GM12891 (cell line): ENCODE results near the gene DBR1.
A peak's percentile ranks its signal among the peaks of the same experiment; 100 is the strongest.

Experiments
- DNase-seq: peaks from one replicate; pipeline ENCODE4 v3.0.0; 2011; ENCODE audit warnings: low spot score; ENCODE audit not compliant: insufficient read length
- FAIRE-seq: peaks from 2 replicates; lab custom pipeline; 2011; peaks lifted over from hg19 to GRCh38; lab: Jason Lieb, UNC
- PAX5 ChIP-seq: IDR thresholded peaks from 2 replicates; pipeline ENCODE4 v1.6.1; 2011; ENCODE audit warnings: low read length, moderate library complexity, mild to moderate bottlenecking; ENCODE audit not compliant: insufficient read depth, severe bottlenecking
- POLR2A ChIP-seq: IDR thresholded peaks from 2 replicates; pipeline ENCODE4 v1.6.1; 2011; ENCODE audit warnings: low read depth, low read length, control low read depth
- POLR2AphosphoS5 ChIP-seq: IDR thresholded peaks from 2 replicates; pipeline ENCODE4 v1.6.1; 2011; ENCODE audit warnings: low read depth, low read length, control low read depth
- POU2F2 ChIP-seq: IDR thresholded peaks from 2 replicates; pipeline ENCODE4 v1.6.1; 2011; ENCODE audit warnings: low read depth, mild to moderate bottlenecking, control low read depth, low read length, moderate library complexity
- SPI1 ChIP-seq: IDR thresholded peaks from 2 replicates; pipeline ENCODE4 v1.6.1; 2011; ENCODE audit warnings: low read depth, low read length, control low read depth
- TAF1 ChIP-seq: IDR thresholded peaks from 2 replicates; pipeline ENCODE4 v1.6.1; 2011; ENCODE audit warnings: low read depth, low read length, control low read depth

DBR1 gene

DNA sequence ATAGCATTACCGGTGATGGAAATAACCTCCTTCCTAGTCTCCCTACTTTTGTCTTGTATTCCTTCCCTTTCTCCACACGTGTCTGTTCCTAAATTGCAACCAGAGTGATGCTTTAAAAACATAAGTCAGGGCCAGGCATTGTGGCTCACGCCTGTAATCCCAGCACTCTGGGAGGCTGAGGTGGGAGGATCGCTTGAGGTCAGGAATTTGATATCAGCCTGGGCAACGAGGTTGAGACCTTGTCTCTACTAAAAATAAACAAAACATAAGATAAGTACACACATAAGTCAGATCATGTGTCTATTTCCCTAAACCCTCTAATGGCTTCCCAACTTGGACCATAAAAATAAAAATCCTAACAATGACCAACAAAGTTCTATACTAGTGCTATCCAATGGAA is 30.8 kb upstream of the DBR1 start:
- no peak for FAIRE-seq
- TF ChIP-seq POLR2AphosphoS5 (no peak), POU2F2 (no peak), POLR2A (no peak), PAX5 (no peak), TAF1 (no peak), SPI1 (no peak)

DNA sequence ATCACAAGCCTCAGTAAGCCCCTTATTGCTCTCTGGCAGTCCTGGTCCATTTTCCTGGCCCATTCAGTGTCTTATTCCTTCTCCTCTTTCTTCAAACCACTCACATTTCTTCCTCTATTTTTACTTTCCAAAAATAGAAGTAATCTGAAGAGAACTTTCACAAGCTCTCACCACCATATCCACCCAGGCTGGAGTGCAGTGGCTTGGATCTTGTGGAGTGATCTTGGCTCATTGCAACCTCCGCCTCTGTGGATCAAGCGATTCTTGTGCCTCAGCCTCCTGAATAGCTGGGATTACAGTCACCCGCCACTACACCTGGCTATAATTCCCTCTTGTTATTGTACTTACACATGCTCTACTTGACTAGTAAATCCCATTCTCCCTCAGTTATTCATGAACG is 29.2 kb upstream of the DBR1 start:
- DNase-seq (no peak), FAIRE-seq (no peak)
- no peak for TF ChIP-seq POLR2A
- TF ChIP-seq POU2F2: no peak
- no peak for TF ChIP-seq POLR2AphosphoS5
- TF ChIP-seq SPI1: no peak
- no peak for TF ChIP-seq PAX5
- TF ChIP-seq TAF1: no peak

More for the DNA sequence above, 30.8 kb upstream of the DBR1 start:
- DNase-seq: no peak

DNA sequence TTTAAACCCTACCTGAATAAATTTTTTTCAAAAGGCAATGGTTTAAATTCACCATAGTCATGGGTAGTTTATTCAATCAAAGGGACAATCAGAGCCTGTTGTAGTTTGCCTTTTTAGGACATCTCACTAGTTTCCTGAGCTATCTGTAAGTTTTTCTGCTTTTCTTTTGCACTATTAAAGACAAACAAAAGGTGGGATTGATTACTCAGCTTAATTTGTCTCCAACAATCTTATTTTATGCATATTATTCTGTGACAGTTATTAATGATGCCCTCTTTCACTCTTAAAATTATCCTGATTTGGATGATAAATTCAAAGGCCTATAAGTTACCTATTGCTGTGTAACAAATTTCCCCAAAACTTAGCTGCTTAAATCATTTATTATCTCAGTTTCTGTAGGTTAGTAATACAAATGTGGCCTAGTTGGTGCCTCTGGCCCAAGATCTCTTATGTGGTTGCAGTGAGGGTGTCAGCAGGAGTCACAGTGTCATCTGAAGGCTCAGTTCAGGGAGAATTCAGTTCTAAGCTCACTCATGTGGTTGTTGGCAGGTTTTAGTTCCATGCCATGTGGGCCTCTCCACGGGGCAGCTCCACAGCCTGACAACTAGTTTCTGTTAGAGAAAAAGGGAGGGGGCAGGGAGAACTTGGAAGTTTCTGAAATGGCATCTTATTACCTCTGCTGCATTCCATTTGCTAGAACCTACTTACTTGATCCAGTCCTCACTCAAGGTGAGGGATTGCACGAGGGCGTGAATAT is 28.4 kb upstream of the DBR1 start:
- FAIRE-seq: no peak
- no peak for TF ChIP-seq PAX5

DNA sequence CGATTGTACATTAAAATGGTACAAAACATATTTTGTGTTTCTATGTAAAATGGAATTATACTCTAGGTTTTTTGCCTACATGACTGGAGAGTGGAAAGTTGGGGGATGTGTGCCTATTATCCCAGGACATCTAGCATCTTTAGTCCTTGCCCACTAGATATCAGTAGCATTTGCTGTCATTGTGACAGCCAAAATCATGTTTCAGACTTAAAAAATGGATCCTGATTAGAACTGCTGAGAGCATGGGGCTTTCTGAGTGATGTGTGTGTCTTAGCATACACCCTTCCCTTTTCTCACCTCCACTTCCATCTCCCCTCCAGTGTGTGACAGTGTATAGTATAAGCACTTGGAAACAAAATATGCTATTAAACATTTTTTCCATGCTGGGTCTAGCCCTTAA is 25.7 kb upstream of the DBR1 start:
- FAIRE-seq (peak; percentile 55), DNase-seq (no peak)
- no peak for TF ChIP-seq POLR2AphosphoS5

More for the DNA sequence above, 28.4 kb upstream of the DBR1 start:
- DNase-seq: no peak

DNA sequence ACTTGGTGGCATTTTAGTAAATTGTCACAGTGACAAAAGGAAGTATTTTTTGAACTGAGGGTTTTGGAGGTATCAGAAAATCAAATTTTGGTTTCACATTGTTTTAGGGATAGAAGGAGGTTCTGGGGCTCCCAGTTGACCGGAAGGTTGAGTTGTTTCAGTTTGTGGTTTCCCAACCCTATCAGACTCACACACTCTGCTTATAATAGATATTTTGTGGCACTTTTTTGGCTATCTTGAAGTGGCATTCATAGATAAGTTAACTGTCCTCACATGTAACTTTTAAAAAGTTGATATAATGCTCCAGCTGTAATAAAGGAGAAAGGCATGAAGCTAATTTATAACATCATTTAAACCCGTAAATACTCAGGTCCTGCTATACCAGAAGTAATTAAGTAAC is 25.1 kb upstream of the DBR1 start:
- DNase-seq: no peak
- no peak for TF ChIP-seq POLR2A
- no peak for TF ChIP-seq TAF1
- TF ChIP-seq POLR2AphosphoS5: no peak
- TF ChIP-seq SPI1: no peak

DNA sequence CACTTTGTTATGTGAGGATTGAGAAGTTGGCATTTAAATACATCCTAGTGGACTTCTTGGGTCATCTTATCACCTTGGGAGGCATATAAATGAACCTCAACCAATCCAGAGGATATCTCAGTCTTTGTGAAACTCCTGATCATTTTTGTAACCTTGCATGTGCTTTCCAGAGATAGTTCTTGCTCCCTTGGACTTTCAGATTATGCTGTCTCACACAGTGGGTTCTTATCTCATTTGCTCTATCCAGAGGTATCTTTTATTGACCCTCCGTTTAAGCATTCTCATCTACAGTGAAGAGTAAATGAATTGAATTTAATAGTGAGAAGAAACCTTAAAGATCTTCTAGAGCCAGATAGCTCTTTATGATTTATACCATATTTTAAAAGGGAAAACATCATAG is 22.8 kb upstream of the DBR1 start:
- FAIRE-seq: no peak
- no peak for DNase-seq

More for the DNA sequence above, 25.1 kb upstream of the DBR1 start:
- FAIRE-seq: no peak

DNA sequence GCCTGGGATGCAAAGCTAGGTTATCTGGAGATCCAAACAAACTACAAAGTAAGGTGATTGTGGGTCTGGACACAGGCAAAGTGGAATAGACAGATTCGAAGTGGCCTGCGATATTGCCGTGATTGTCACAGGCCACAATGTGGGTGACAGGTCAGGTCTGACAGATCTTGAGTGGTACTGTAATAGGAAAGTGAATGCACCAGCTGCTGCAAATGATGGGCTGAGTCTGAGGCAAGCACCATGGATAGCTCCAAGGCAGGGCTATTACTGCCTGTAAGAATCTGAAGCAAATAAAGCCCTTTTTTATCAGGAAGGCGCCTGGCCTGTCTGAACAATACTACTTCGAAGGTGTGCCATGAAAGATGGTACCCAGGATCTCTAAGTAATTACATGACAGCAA is 22.3 kb upstream of the DBR1 start:
- no peak for FAIRE-seq
- TF ChIP-seq TAF1 (no peak), SPI1 (no peak), POU2F2 (no peak), PAX5 (no peak), POLR2A (no peak), POLR2AphosphoS5 (no peak)
- no peak for DNase-seq

More for the DNA sequence above, 22.8 kb upstream of the DBR1 start:
- TF ChIP-seq PAX5: no peak
- no peak for TF ChIP-seq TAF1
- no peak for TF ChIP-seq SPI1
- TF ChIP-seq POLR2AphosphoS5: no peak
- no peak for TF ChIP-seq POLR2A
- TF ChIP-seq POU2F2: no peak

DNA sequence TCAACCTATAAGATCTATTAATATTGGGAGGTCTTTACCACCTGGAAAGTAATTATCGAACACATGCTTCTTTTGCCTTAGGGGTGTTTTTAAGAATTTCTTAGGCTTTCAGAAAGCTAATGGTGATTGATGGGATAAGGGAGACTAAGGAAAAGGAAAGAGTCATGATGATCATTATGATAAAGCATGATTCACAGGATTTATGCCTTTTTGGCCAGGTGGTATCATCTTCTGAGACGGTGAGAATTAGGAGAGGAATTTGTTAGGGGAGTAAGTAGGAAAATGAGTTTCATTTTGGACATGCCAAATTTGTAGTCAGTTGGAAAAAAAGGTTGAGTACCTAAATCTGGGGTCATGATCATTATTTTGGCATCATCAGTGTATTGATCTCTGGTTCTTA is 21.3 kb upstream of the DBR1 start:
- no peak for FAIRE-seq
- TF ChIP-seq SPI1: no peak
- TF ChIP-seq POLR2AphosphoS5: no peak
- TF ChIP-seq POU2F2: no peak
- no peak for TF ChIP-seq POLR2A
- no peak for TF ChIP-seq TAF1
- TF ChIP-seq PAX5: no peak
- DNase-seq: no peak

DNA sequence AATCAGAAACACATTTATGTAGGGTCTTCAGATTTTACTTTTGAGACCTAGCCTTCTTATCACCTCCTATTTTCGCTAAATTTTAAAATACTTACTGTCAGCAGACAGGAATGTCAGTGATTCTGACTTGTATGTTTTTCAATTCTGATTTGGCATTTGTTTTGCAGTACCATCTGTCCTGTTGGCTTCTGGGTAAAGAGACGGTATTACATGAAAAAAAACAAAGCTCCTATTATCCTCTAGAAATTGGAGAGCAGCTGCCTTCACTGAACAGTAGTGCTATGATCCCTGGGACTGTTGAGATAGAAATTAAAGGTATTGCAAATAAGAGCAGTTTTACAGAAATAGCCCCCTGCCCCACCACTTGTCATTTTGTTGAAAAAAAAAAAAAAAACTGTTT is 20.8 kb upstream of the DBR1 start:
- FAIRE-seq (no peak), DNase-seq (no peak)
- no peak for TF ChIP-seq POU2F2
- TF ChIP-seq SPI1: no peak
- no peak for TF ChIP-seq TAF1
- no peak for TF ChIP-seq POLR2AphosphoS5
- no peak for TF ChIP-seq POLR2A
- no peak for TF ChIP-seq PAX5

DNA sequence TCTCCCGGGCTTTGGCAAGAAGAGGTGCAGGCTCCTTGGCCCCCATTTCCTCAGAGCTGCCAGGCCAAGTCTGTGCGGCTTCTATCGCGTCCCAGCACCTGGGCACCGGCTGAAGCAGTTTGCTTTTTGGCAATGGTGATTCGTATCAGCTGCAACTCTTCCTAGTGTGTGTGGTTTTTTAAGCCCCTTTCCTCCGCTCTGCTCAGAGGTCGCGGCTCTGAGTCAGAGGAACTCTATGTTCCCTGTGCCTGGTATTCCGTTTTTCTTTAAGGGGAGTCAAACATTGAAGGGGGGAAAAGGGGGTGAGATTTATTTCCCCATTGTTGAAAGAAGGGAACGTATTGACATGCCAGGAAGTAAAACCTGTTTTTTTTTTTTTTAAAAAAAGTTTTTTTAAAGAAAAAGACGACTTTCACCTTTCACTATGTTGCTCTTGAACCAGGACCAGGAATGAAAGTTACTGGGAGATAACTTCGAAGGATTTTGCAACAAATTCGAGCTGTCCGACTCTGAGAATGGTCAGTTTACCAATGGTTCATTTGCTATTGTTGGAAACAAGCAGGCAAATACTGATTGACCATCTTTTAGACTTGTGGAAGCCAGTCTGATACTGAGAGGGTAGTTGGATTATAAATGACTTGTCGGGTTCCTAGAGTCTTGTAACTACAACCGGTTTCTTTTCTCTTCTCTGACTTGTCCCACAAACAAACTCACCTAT is 13.5 kb upstream of the DBR1 start:
- TF ChIP-seq SPI1 (no peak), POLR2AphosphoS5 (no peak), TAF1 (no peak), POU2F2 (no peak), PAX5 (no peak), POLR2A (no peak)
- peak; percentile 30 for DNase-seq
- no peak for FAIRE-seq
